A549 (cell line): ENCODE data around the gene HPCAL1.

Source experiments
- EP300 ChIP-seq, 2 experiments: fragments of >200 bp; sonication (Bioruptor Twin); formaldehyde crosslinking; IDR thresholded peaks; 2 replicates in 1 of 2; 3 replicates in 1 of 2; pipeline ENCODE4 v1.6.1; 2016 to 2017
- HMGXB4 ChIP-seq: fragments of 250-450 bp; sonication (Bioruptor Pico); IDR thresholded peaks from 2 replicates; pipeline ENCODE4 v1.5.0; 2021; ENCODE audit warnings: mild to moderate bottlenecking, moderate library complexity, borderline replicate concordance
- KDM1A ChIP-seq: fragments of 200-600 bp; sonication (generic); IDR thresholded peaks from 2 replicates; pipeline ENCODE4 v1.6.1; 2016; ENCODE audit warnings: low read depth, mild to moderate bottlenecking
- POLR2A ChIP-seq: IDR thresholded peaks from 2 replicates; pipeline ENCODE4 v1.6.1; 2012; ENCODE audit warnings: mild to moderate bottlenecking, low read length

GRCh38 chr2:10282611-10283105, 20.0 kb upstream of the HPCAL1 start:
- TF ChIP-seq EP300 (IDR thresholded peaks at IDR 0.05) (no peak), POLR2A (no peak), KDM1A (no peak), HMGXB4 (CRISPR knock-in tag) (no peak)
